Measurements from ENCODE around the gene KIAA1549.

DNA sequence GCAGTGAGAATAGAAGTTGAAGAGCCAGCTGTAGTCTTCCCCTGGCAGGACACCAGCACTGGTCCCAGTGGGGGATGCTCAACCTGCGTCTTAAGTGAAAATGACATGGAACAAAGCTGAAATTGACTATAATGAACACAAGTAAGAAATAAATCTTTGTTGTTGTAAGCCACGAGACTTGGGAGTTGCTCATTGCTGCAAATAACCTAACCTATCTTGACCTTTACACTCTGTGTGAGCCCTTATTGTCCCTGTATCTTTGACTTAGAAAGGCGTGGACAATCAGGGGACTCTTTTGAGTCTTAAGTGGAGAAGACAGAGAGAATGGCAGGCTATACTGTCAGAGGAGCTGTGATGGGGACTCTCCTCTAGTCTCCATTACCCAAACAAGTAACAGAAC is 37.7 kb upstream of the KIAA1549 start:
- no peak for TF ChIP-seq EZH2 (IDR thresholded peaks at IDR 0.05; ENCODE audit: borderline replicate concordance, insufficient read depth, low read depth, low read length, poor library complexity, severe bottlenecking)
- TF ChIP-seq, protein P1, sequence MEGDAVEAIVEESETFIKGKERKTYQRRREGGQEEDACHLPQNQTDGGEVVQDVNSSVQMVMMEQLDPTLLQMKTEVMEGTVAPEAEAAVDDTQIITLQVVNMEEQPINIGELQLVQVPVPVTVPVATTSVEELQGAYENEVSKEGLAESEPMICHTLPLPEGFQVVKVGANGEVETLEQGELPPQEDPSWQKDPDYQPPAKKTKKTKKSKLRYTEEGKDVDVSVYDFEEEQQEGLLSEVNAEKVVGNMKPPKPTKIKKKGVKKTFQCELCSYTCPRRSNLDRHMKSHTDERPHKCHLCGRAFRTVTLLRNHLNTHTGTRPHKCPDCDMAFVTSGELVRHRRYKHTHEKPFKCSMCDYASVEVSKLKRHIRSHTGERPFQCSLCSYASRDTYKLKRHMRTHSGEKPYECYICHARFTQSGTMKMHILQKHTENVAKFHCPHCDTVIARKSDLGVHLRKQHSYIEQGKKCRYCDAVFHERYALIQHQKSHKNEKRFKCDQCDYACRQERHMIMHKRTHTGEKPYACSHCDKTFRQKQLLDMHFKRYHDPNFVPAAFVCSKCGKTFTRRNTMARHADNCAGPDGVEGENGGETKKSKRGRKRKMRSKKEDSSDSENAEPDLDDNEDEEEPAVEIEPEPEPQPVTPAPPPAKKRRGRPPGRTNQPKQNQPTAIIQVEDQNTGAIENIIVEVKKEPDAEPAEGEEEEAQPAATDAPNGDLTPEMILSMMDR (IDR thresholded peaks at IDR 0.05) = no peak

Measured in B cell (primary cell).